Left lobe of liver (tissue), 2 donors: Measurements from ENCODE around the gene CCDC149. TPM values are rescaled to one million over a fixed set of nuclear protein-coding genes. Genes with fewer than 3 reads are reported as not detected.

Source experiments
- ATAC-seq: fragments of 200-7000 bp; cut with Tn5 transposase; one replicate; pipeline ENCODE4 v1.9.1; 2020; ENCODE audit warnings: mild to moderate bottlenecking, moderate library complexity
- DNase-seq: peaks from one replicate; pipeline ENCODE4 v3.0.0-alpha.2; 2020; ENCODE audit warnings: low spot score
- total RNA-seq: library from RNA; stranded (reverse); gene quantifications from one replicate; pipeline ENCODE4 v1.2.1, GENCODE V29; 2021
- donor health status: DM: no; HTN: no; CAD: no; lungs with moderate emphysema.
- donor health status: DM: no; HTN: yes; CAD: no.

The CCDC149 gene
- 5.5 TPM for total RNA-seq

- ATAC-seq (peak; percentile 96), DNase-seq (peak; percentile 91)
Observed at GRCh38 chr4:24912252-24913118, at the start of gene CCDC149. TSS of gene CCDC149 (minus strand) at chr4:24913042. CDS start at chr4:24912864, 178 bp downstream.

GRCh38 chr4:24957886-24958285, 45.0 kb upstream of the CCDC149 start:
- ATAC-seq (no peak), DNase-seq (no peak)

- no peak for DNase-seq
- no peak for ATAC-seq
Observed at GRCh38 chr4:24956763-24957162, 43.9 kb upstream of the CCDC149 start.

GRCh38 chr4:24956091-24956490, 43.2 kb upstream of the CCDC149 start:
- no peak for ATAC-seq
- no peak for DNase-seq

DNA sequence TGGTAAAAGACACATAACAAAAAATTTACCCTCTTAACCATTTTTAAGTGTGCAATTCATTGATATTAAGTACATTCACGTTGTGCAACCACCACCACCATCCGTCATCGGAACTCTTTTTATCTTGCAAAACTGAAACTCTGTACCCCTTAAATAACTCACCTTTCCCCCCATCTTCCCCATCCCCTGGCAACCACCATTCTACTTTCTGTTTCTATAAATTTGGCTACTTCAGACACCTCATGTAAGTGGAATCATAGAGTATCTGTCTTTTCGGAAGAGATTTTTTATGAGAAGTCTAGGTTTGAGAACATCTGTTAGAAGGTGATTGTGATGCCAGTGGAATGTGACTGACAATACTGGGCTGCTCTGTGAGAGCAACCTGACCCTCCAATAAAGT, 39.8 kb upstream of the CCDC149 start:
- ATAC-seq (no peak), DNase-seq (no peak)

DNA sequence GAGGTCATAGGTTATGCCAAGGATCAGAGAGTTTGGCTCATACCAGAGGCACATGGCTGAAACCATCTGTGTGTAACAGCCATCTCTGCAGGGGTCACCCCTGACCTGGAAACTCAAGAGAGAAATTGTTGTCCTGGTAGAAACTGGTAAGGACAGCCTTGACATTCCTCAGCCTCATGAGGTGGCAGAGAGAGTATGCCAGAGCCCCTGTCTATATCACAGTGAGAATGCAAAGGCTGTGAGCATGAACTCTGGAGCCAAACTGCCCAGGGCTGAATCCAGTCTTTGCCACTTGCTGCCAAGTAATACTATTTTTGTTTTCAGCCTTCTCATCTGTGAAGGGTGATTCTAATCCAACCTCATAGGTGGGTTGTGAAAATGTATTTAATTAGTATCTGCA, 37.1 kb upstream of the CCDC149 start:
- DNase-seq (no peak), ATAC-seq (no peak)

- no peak for DNase-seq
- no peak for ATAC-seq
Observed at GRCh38 chr4:24937917-24938281, 25.1 kb upstream of the CCDC149 start.

- no peak for DNase-seq
- ATAC-seq = no peak
Observed at GRCh38 chr4:24937176-24937916, 24.5 kb upstream of the CCDC149 start.

- ATAC-seq (no peak), DNase-seq (no peak)
Observed at GRCh38 chr4:24935856-24936255, 23.0 kb upstream of the CCDC149 start.

DNA sequence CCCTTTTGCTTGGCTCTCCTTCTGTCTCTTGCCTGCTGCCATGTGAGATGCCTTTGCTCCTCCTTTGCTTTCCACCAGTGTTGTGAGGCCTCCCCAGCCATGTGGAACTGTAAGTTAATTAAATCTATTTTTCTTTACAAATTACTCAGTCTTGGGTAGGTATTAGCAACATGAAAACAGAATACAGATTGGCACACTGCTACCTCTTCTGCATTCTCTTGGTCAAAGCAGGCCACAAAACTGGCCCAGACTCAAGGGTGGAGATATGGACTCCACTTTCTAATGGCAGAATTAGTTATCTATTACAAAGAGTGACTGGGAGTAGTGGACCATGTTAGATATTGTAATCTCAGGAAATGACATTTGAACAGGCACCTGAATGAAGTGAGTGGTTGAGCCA, 21.5 kb upstream of the CCDC149 start:
- DNase-seq (no peak), ATAC-seq (no peak)

GRCh38 chr4:24933684-24934275, 20.9 kb upstream of the CCDC149 start:
- DNase-seq (no peak), ATAC-seq (no peak)

DNA sequence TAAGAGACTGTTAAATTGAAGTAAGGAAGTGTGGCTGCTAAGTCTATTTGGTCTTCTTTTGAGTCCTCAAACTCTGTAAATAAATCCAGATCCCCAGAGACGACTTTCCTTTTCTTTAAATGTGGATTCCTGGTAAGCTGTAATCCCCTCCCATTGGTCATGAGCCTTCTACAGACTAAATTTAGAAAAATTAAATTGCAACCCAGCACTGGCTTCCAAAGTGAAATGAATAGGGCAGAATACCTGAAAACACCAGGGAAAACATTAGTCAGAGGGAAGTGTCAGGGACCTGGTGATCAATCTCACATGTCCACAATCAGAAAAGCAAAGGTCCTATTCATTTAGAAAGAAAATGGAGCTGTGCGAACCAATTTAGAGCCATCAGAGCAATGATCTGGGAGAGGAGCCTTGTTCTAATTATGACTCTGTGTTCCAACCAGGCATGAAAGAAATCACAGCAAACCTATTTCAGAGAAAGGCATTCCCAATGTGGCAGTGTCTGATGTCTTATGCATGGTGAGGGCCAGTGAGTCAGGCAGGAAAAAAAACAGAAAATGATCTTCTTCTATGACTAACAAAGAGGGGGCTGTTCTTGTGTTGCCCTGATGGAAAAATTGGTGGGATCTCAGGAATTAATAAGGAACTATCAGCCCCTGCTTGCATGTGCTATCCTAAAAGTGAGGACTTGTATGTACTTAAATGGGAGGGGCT, 19.8 kb upstream of the CCDC149 start:
- no peak for DNase-seq
- ATAC-seq = no peak

- no peak for ATAC-seq
- DNase-seq = no peak
Observed at GRCh38 chr4:24930151-24930550, 17.3 kb upstream of the CCDC149 start.

GRCh38 chr4:24928708-24929107, 15.9 kb upstream of the CCDC149 start:
- no peak for DNase-seq
- no peak for ATAC-seq

- DNase-seq (no peak), ATAC-seq (no peak)
Observed at GRCh38 chr4:24927049-24927448, 14.2 kb upstream of the CCDC149 start.

DNA sequence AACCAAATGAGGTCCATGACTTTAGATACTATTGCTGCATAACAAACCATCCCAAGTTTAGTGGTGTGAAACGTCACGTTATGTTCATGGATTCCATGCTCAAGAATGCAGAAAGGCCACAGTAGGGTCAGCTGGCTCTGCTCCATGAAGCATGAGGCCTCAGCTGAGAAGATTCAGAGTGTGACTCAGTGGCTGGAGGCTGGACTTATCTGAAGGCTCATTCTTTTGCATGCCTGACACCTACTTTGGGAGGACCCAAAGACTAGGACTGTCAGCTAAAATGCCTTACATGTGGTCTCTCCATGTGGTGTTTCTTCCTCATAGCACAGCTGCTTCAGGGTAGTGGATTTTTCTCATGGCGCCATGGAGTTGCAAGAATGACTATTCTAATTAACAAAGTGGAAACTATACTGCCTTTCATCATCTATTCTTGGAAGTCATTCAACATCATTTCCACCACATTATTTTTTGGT, 11.5 kb upstream of the CCDC149 start:
- DNase-seq (no peak), ATAC-seq (no peak)

DNA sequence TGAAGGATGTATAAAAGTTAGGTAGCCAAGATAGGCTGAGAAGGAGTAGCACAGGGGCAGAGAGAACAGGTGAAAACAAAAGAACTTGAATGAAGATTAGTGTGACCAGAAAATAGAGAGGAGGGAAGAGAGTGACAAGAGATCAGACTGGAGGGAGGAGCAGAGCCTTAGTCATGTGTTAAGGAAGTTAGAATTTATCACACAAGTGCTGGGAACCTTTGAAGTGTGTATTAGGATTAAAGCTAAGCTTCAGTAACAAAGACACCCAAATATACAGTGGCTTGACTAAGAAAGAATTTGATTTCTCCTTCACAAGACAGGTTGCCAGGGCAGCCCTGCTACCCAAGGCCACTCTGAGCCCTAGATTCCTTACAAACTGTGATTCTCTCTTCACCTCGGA, 10.7 kb upstream of the CCDC149 start:
- DNase-seq (no peak), ATAC-seq (no peak)

- peak; percentile 41 for ATAC-seq
- no peak for DNase-seq
Observed at GRCh38 chr4:24923002-24923401, 10.2 kb upstream of the CCDC149 start.

DNA sequence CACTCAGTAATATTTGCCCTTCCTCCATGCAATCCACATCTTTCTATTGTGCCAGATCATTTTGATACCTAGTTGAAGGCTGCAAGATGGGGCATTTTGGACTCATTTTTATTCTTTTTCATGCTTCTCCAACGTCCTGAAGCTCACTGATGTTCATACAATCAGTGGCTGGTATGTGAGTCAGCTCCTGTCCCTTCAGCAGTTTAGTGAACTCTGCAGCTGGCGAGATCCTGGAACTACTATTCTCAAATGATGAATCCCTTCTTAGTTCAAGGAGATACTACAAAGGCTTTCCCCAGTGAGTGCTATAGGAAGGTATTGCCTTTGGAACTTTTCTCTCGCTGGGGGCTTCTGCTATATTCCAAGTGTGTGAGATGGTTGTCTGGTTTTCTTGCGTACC, 9.6 kb upstream of the CCDC149 start:
- ATAC-seq (no peak), DNase-seq (no peak)

GRCh38 chr4:24921491-24921890, 8.6 kb upstream of the CCDC149 start:
- DNase-seq = no peak
- ATAC-seq = no peak

DNA sequence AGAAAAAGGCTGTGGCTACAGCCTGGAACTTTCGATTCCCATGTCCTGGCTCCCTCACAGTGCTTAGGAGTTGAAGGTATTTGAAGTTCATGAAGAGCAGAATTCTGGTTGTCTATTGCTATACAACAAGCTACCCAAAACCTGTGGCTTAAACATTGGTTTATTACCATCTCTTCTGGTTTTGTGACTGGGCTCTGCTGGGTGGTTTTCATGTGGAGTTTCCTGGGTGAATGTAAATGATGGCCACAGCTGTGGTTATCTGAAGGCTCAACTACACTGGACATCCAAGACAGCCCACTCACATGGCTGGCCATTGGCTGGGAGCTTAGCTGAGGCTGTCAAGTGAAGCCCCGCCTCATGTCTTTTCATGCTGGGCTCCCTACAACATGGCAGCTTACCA, 7.2 kb upstream of the CCDC149 start:
- no peak for DNase-seq

More for the DNA sequence above, 7.2 kb upstream of the CCDC149 start:
- ATAC-seq = no peak
